HG03432 (cell line): ENCODE results near the gene SERHL2.
A peak's percentile ranks its signal among the peaks of the same experiment; 100 is the strongest.
"Not testable (repeated sequence)": the region's sequence is repeated elsewhere in the genome, so short reads cannot be mapped to it uniquely, and the experiment has no call there.

Experiments used
- ATAC-seq: cut with Tn5 transposase; IDR thresholded peaks from one replicate; pipeline ENCODE4 v1.9.1; 2021; ENCODE audit warnings: mild to moderate bottlenecking, moderate library complexity; ENCODE audit not compliant: unreplicated experiment

SERHL2 gene

GRCh38 chr22:42535082-42535731 is 18.5 kb upstream of the SERHL2 start:
- ATAC-seq: not testable (repeated sequence)

GRCh38 chr22:42536166-42536565 is 17.6 kb upstream of the SERHL2 start:
- no peak for ATAC-seq

- ATAC-seq: not testable (repeated sequence)
Observed at GRCh38 chr22:42536634-42537033, 17.1 kb upstream of the SERHL2 start.

GRCh38 chr22:42537199-42537831 is 16.4 kb upstream of the SERHL2 start:
- ATAC-seq: peak; percentile 47

- peak; percentile 43 for ATAC-seq
Observed at GRCh38 chr22:42539236-42539771, 14.5 kb upstream of the SERHL2 start.

GRCh38 chr22:42544686-42545085 is 9.1 kb upstream of the SERHL2 start:
- no peak for ATAC-seq

GRCh38 chr22:42547562-42547961 is 6.2 kb upstream of the SERHL2 start:
- no peak for ATAC-seq

- not testable (repeated sequence) for ATAC-seq
Observed at GRCh38 chr22:42548126-42548525, 5.6 kb upstream of the SERHL2 start.

- no peak for ATAC-seq
Observed at GRCh38 chr22:42548597-42549330, 5.0 kb upstream of the SERHL2 start.

GRCh38 chr22:42549331-42550060 is 4.3 kb upstream of the SERHL2 start:
- no peak for ATAC-seq

GRCh38 chr22:42552294-42552647 is 1.5 kb upstream of the SERHL2 start:
- ATAC-seq: not testable (repeated sequence)

GRCh38 chr22:42560381-42560780 is 6.6 kb downstream of the SERHL2 start:
- no peak for ATAC-seq

- ATAC-seq: no peak
Observed at GRCh38 chr22:42560781-42561180, 7.0 kb downstream of the SERHL2 start.

GRCh38 chr22:42561856-42562255 is 8.1 kb downstream of the SERHL2 start:
- no peak for ATAC-seq

GRCh38 chr22:42562279-42562678 is 8.5 kb downstream of the SERHL2 start:
- ATAC-seq: no peak

GRCh38 chr22:42562684-42563083 is 8.9 kb downstream of the SERHL2 start:
- no peak for ATAC-seq

- ATAC-seq: not testable (repeated sequence)
Observed at GRCh38 chr22:42563943-42564342, 10.2 kb downstream of the SERHL2 start.

- ATAC-seq: no peak
Observed at GRCh38 chr22:42564699-42565098, 10.9 kb downstream of the SERHL2 start.

- ATAC-seq: no peak
Observed at GRCh38 chr22:42565956-42566355, 12.2 kb downstream of the SERHL2 start.

GRCh38 chr22:42567950-42568349 is 14.2 kb downstream of the SERHL2 start:
- not testable (repeated sequence) for ATAC-seq

GRCh38 chr22:42570580-42570979 is 16.8 kb downstream of the SERHL2 start:
- ATAC-seq: not testable (repeated sequence)
